ENCODE measurements around the gene MT3.

MT3 gene

DNA sequence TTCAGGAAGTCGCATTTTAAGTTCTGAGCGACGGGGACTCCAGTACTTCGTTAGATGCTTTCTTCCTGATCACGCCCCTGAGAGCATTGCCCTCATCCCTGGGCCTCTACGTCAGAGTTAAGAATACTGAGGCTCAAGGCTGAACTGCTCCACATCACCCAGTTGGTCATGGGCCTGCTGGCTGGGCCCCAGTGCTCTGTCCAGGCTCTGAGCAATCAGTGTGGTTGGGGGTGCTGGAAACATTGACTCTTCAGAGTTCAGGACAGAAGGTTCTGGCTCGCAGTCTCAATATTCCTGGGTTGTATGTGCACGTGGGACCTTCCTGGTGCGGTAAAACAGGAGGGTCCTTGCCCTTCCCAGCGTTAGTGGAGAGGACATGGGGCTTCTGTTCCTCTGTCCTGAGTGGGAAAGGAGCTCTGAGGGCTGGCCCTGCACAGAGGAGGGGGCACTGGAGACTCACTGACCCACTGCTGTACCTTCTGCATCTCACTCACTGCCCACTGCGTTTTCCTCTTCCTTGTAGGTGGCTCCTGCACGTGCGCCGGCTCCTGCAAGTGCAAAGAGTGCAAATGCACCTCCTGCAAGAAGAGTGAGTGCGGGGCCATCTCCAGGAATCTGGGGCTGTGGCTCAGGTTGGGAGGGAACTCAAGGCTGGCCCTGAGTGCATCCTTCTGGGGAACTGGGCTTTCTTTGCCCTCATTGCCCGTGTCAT, 36.8 kb downstream of the MT3 start:
- TF ChIP-seq, protein P1, sequence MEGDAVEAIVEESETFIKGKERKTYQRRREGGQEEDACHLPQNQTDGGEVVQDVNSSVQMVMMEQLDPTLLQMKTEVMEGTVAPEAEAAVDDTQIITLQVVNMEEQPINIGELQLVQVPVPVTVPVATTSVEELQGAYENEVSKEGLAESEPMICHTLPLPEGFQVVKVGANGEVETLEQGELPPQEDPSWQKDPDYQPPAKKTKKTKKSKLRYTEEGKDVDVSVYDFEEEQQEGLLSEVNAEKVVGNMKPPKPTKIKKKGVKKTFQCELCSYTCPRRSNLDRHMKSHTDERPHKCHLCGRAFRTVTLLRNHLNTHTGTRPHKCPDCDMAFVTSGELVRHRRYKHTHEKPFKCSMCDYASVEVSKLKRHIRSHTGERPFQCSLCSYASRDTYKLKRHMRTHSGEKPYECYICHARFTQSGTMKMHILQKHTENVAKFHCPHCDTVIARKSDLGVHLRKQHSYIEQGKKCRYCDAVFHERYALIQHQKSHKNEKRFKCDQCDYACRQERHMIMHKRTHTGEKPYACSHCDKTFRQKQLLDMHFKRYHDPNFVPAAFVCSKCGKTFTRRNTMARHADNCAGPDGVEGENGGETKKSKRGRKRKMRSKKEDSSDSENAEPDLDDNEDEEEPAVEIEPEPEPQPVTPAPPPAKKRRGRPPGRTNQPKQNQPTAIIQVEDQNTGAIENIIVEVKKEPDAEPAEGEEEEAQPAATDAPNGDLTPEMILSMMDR (IDR thresholded peaks at IDR 0.05; ENCODE audit: insufficient read depth, missing control alignments): no peak
- DNase-seq (ENCODE audit: insufficient read length, low spot score): no peak
- no peak for FAIRE-seq

DNA sequence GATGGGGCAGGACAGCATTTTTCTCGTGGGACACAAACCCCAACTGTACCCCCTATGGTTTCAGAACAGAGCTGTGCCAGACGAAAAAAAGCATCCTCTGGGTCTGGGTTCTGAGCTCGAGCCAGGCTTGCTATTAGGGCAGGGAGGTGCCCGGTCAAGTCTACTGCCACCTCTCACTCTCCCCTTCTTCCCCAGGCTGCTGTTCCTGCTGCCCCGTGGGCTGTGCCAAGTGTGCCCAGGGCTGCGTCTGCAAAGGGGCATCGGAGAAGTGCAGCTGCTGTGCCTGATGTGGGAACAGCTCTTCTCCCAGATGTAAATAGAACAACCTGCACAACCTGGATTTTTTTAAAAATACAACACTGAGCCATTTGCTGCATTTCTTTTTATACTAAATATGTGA, 37.4 kb downstream of the MT3 start:
- no peak for FAIRE-seq
- no peak for DNase-seq (ENCODE audit: insufficient read length, low spot score)
- TF ChIP-seq, protein P1 (IDR thresholded peaks at IDR 0.05; ENCODE audit: insufficient read depth, missing control alignments): no peak

DNA sequence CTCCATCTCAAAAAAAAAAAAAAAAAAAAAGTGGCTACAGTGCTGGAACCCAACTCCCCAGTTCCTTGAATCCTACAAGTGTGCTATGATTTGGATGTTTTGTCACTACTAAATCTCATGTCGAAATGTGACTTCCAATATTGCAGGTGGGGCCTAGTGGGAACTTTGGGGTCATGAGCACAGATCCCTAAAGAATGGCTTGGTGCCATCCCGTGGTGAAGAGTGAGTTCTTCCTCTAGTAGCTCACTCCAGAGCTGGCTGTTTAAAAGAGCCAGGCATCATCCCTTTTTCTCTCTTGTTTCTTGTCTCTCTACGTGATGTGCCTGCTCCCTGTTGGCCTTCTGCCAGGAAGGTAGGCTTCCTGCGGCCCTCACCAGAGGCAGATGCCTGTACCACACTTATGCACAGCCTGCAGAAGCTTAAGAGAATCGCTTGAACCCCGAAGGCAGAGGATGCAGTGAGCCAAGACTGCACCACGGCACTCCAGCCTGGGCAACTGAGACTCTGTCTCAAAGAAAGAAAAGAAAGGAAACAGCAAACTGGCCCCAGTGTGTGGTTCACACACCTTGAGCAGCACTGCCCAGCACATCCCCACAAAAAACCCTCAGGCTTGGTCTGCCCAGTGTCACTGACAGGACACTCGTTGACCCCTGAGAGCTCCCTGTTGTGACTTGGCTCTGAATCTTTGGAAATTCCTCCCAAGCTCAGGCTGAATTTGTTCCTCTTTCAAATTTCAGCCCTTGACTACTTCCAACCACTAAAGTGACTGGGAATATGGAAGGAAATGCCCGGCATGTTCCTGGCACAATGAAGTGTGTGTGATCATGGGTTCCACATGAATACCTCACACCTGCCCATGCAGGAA, 39.4 kb downstream of the MT3 start:
- TF ChIP-seq, protein P1 (IDR thresholded peaks at IDR 0.05; ENCODE audit: insufficient read depth, missing control alignments): no peak
- FAIRE-seq (no peak), DNase-seq (ENCODE audit: insufficient read length, low spot score) (no peak)

DNA sequence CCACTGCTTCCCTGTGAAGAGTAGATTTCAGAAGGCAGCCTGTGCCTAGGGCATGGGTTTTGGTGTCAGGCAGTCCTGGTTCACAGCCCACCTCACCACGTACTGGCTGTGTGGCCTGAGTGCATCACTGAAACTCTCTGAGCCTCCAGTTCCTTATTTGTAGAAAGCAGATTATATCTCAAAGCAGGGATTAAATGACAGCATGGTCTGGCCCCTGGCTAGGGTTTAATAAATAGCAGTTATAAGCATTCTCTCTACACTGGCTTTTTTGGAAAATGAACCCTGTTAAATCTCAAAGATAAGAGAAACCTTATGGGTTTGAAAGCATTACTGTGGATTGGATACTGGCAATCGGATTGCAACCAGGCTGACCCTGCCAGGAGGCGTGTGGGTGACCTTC, 40.2 kb downstream of the MT3 start:
- FAIRE-seq (no peak), DNase-seq (ENCODE audit: insufficient read length, low spot score) (peak; percentile 39)
- TF ChIP-seq, protein P1 (IDR thresholded peaks at IDR 0.05; ENCODE audit: insufficient read depth, missing control alignments): no peak

- FAIRE-seq: no peak
- no peak for DNase-seq (ENCODE audit: insufficient read length, low spot score)
- TF ChIP-seq, protein P1 (IDR thresholded peaks at IDR 0.05; ENCODE audit: insufficient read depth, missing control alignments): no peak
Measured at GRCh38 chr16:56630134-56630533, 40.8 kb downstream of the MT3 start.

DNA sequence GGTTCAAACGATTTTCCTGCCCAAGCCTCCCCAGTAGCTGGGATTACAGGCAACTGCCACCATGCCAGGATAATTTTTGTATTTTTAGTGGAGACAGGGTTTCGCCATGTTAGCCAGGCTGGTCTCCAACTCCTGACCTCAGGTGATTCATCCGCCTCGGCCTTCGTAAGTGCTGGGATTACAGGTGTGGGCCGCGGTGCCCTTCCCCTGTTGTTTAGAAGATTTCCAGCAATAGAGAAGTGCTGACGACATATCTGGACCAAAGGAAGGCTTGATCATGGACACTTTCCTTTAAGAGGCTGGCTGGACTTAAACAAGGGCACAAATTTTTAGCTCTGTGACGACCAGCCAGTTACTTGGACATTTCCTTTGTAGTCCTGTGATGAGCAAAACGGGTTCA, 41.9 kb downstream of the MT3 start:
- TF ChIP-seq, protein P1 (IDR thresholded peaks at IDR 0.05; ENCODE audit: insufficient read depth, missing control alignments): no peak
- DNase-seq (ENCODE audit: insufficient read length, low spot score) (no peak), FAIRE-seq (no peak)

GRCh38 chr16:56631832-56632155, 42.5 kb downstream of the MT3 start:
- DNase-seq (ENCODE audit: insufficient read length, low spot score) (no peak), FAIRE-seq (no peak)

More at GRCh38 chr16:56631832-56632155, 42.5 kb downstream of the MT3 start:
- TF ChIP-seq, protein P1 (IDR thresholded peaks at IDR 0.05; ENCODE audit: insufficient read depth, missing control alignments): no peak
